Measurements from ENCODE around the gene SLC9C2.
"Not testable (repeated sequence)": the region's sequence is repeated elsewhere in the genome, so short reads cannot be mapped to it uniquely, and the experiment has no call there.

Gene SLC9C2, protein sequence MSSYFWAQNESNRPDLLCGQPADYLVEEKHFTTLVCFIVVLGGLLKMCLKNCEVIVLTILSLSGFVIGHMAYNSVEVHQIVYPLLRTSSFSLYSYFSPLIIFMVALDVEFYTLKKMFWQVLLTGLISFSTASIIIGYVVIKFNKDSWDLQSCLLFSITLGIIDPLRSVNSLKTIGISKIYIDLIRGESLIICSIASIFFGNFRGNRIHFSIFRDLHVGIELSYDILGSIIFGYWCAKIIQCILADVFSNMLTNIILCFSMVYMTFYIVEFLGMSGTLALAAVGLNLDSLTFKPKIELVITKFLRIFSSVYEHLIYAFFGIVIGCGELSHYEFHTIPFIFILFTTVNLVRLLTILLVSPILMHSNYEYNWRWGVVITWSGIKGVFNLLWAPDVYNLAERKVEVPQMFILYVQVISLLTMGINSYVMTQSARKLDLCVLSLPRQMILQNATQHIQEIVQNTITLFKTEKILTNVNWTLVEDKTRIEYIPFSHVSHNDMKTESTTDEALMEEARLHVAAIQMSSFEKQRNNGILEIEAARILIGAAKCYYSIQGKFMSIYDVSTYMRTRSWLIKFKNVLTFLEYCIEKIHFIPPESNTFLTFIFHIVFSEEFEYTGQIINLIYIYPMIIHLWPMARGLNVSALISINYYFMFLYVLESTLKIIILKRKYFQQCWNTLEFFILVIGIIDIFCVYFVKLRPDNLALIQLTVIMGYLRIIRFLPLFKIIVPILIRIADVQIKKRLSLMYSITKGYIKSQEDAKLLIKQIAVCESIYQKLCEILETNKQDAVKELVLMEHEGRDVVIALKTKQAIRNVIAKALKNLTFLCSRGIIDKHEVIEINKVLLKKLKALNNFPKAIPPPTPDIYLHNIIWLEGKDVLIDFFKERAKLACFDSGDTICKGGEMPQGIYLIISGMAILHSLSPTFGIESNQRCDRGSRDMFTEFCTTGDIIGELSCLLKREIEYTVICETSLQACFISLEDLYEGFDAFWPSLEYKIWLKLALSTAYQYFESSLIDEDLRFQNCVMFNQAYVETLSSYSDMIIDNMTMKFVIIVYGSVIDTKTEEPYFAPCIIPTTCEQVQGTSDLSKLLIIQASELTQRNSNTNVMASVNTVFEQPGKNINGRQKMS

DNA sequence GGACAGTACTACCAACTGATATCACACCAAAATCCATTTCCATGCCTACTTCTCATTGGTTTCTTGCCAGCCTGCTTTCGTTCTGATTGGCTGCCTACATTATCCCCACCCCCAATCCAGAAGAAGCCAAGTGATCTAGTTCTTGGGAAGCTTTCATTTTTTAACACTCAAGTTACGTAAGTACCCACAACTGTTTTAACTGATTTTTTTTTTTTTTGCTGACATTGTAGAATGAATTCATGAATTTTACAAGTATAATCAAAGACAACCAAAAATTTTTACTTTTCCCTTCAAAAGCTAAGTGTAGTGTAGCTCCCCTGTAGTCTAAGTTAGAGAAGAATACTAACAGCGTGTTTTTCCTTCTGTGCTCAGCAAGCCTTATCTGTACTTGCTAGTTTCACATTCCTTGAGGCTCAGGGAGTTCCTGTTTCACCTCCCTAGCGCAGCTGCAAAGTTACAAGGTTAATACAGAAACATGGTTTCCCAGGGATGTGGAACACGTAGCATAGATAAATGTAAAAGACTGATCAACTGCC, at the start of gene SLC9C2:
Gene SLC9C2, minus strand, starts transcription at position 17 of the 536 bp plus-strand sequence. CDS start 1,296 bp downstream, outside the sequence.
- DNase-seq (ENCODE audit: low spot score): no peak

DNA sequence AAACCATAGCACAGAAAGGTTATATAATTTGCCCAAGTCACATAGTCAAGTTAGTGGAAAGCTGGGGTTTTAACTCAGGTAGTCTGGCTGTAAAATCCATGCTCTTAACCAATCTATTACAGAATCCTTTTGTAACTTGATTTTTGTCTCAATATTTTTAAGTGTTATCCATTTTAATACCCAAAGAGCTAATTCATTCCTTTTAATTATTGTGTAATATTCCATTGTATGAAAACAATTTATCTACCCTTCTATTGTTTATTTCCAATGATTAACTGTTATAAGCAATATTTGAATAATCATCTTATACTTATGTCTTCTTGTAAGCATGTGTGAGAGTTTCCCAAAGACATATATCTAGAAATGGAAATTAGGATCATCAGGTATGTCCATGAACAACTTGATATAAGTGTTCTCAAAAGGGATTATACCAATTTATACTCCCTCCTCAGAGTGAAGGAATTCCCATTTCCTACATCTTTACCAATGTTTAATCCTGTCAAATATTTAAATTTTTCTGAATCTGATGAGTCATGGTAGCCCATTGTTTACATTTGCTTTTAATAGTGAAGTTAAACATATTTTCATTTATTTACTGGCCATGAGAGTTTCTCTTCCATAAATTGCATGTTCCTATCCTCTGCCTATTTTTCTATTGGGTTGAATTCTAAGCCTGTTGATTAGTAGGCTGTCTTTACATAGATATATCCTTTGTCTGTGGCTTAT, 46.2 kb upstream of the SLC9C2 start:
- DNase-seq (ENCODE audit: low spot score): no peak

DNA sequence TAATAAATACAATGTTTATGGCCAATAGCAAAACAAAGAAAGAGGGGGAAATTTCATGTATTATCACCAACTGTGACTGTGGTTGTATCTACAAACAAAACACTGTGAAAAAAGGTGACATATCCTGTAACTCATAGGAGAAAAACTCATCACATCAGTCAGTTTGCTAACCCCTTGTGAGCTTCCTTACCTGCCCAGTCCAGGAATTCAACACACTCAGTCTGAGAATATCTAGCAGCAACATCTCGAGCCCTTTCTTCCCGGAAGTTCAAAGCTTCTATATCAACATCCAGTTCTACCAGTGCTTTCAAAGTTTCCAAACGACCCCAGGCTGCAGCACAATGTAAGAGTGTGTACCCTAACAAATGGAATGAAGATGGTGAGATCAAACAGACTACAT, 43.8 kb upstream of the SLC9C2 start:
- DNase-seq (ENCODE audit: low spot score): no peak

- DNase-seq (ENCODE audit: low spot score): not testable (repeated sequence)
These were observed 39.7 kb upstream of the SLC9C2 start for GRCh38 chr1:173642450-173643139.

GRCh38 chr1:173639102-173639501, 36.2 kb upstream of the SLC9C2 start:
- no peak for DNase-seq (ENCODE audit: low spot score)

DNA sequence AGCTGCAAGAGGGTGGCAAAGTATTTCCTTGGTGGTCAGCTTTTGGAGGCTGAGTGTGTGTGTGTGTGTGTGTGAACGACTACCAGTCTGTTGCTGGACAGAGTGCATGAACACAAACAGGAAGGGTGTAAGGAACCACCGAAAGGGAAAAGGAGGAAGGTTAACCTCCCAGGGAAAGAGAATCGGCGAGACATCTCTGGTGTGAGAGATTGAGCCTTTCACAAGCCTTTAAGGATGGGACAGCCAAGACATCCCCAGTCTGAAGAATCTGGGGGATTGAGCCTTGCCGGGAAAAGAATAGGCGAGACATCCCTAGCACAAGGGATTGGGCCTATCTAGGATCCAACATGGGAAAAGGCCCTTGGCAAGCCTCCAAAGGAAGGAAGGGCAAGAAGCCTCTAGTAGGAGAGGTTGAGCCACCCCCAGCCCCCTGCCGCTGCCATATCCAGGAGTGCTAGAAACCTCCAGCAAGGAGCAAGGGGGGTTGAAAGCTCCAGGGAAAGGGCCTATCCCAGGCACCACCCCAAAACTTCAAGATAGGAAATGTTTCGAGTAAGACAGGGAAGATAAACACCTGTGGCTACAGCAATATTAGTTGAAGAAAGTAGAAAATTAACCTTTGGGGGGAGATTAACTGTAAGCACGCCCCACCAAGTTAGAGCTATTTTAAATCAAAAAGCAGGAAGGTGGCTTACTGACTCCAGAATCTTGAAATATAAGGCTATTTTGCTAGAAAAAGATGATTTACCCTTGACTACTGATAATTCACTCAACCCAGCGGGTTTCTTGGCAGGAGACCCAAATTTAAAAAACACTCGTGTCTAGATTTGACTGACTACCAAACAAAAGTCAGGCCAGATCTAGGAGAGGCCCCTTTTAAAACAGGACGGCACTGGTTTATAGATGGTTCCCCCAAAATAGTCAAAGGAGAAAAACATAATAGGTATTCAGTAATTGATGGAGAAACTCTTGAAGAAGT, 35.5 kb upstream of the SLC9C2 start:
- DNase-seq (ENCODE audit: low spot score): no peak

DNA sequence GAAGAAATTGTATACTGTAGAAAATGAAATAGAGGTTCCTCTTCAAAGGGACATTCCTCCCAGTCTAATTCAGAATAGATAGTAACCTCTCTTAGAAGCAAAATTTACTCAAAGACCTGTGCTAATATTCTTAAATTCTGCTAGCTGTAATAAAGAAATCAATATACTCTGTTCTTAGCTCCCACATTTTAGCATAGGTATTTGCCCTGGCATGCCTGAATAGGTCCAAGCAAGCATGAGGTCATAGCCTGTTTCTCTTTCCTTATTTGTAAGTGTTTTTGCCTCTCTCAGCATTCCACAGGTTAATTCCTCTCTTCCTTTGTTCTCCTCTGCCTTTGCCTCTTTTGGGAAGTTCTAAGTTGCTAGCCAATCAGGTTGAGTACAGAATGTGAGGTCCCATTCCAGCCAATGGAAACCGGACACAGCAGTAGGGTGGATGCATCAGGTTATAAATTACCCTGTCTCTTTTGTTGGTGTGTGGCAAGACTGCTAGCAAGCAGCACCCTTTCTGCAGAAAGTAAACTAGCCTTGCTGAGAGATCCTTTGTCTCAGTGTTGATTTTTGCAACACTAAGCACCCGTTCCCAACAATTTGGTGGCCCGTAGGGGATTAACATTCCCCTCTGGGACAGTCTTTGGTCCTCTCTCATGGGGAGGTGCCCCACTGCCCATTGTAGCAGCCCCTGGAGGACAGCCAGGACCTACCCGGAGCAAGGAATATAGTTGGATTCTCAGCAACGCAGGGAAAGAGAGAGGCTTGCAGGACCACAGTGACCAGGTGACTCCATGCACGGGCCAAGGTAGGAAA, 34.6 kb upstream of the SLC9C2 start:
- not testable (repeated sequence) for DNase-seq (ENCODE audit: low spot score)

DNA sequence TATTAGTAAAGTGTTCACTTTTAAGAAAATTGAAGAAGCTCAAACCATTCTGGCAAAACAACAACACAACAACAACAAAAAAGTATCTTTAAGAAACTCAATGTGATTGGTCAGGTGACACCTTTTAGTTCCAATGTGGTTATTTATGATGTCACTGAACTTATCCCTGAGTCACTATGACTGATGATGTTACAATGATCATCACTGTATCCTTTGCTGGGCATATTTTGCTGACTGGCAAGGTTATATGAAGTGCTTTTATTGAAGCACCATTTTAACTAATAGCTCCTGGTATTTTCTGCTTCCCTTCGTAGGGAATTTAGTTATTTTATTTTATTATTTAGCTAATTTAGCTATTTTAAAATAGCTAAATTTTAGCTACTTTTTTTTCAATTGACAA, 32.2 kb upstream of the SLC9C2 start, which contains the start of gene TEX50:
Gene TEX50, plus strand, starts transcription at position 223 of the 400 bp plus-strand sequence. CDS start 184 bp downstream, outside the sequence.
- no peak for DNase-seq (ENCODE audit: low spot score)

- no peak for DNase-seq (ENCODE audit: low spot score)
These were observed 26.0 kb upstream of the SLC9C2 start for GRCh38 chr1:173628888-173629287.

DNA sequence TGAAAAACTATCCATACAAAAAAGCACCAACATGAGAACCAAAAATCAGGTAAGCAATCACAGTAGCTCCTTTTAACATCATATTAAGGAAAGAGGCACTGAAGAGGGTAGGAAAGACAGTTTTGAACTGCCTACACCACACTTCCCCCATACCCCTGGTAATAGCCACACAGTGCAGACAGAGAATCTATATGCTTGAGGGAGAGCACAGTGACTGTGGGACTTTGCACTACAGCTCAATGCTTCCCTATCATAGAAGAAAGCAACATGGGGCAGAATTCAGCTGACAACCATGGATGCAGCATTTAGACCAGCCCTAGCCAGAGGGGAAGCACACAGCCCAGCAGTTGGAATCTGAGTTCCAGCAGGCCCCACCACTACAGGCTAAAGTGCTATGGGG, 24.4 kb upstream of the SLC9C2 start:
- no peak for DNase-seq (ENCODE audit: low spot score)

DNA sequence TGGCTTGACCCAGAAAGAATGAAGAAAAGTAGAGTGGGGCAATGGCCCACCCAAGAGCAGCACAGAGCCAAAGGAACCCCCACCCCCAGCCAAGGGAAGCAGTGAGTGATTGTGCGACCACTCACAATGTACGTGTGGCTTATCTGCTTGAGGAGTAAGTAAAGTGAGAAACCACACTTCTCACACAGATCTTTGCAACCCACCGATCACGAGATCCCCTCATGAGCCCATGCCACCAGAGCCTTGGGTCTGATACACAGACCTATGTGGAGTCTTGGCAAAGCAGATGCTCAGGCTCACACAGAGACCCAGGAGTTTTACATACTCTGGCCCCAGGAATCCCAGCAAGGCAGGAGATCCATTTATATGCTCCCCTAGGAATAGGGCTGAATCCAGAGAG, 14.0 kb upstream of the SLC9C2 start:
- DNase-seq (ENCODE audit: low spot score): no peak

DNA sequence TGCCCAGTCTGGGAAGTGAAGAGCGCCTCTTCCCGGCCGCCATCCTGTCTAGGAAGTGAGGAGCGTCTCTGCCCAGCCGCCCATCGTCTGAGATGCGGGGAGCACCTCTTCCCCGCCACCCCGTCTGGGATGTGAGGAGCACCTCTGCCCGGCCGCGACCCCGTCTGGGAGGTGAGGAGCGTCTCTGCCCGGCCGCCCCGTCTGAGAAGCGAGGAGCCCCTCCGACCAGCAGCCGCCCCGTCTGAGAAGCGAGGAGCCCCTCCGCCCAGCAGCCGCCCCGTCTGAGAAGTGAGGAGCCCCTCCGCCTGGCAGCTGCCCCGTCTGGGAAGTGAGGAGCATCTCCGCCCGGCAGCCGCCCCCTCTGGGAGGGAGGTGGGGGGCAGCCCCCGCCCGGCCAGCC, 10.2 kb upstream of the SLC9C2 start:
- not testable (repeated sequence) for DNase-seq (ENCODE audit: low spot score)

GRCh38 chr1:173608503-173609216, 5.8 kb upstream of the SLC9C2 start:
- DNase-seq (ENCODE audit: low spot score): no peak

DNA sequence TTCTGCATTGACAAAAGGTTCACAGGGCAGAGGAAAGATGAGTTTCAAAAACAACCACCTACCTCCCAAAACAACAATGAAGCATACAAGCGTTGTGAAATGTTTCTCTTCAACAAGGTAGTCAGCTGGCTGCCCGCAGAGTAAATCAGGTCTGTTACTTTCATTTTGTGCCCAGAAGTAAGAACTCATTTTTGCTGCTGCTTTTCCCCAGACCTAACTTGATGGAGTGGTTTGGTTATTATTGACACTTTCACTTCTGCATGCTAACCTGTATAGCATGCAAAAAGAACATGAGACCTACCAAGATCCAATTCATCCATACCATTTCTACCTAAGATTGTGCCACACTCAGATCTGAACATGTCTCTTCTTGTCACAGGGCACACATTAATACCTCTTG, 1.3 kb downstream of the SLC9C2 start:
- DNase-seq (ENCODE audit: low spot score): no peak

- DNase-seq (ENCODE audit: low spot score): no peak
These were observed 6.6 kb downstream of the SLC9C2 start for GRCh38 chr1:173596097-173596825.

- not testable (repeated sequence) for DNase-seq (ENCODE audit: low spot score)
These were observed 11.7 kb downstream of the SLC9C2 start for GRCh38 chr1:173591138-173591537.

DNA sequence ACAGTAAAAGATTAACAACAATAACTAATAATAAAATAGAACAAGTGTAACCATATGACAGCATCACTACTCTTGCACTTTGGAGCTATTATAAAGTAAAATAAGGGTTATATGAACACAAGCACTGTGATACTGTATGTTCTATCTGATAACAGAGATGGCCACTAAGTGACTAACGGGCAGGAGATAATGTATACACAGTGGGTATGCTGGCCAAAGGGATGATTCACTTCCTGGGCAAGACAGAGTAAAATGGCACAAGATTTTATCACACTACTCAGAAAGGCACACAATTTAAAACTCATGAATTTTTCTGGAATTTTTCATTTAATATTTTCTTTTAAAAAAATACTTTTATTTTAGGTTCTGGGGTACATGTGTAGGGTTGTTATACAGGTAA, 12.3 kb downstream of the SLC9C2 start:
- DNase-seq (ENCODE audit: low spot score): no peak
